B cell (primary cell): ENCODE data around the gene TTC39C. TPM values are rescaled to one million over a fixed set of nuclear protein-coding genes. Genes with fewer than 3 reads are reported as not detected.
"Not testable (repeated sequence)": the region's sequence is repeated elsewhere in the genome, so short reads cannot be mapped to it uniquely, and the experiment has no call there.

Experiments used
- ATAC-seq: fragments of 200-7000 bp; cut with Tn5 transposase; one replicate; pipeline ENCODE4 v1.10.0; 2021; ENCODE audit warnings: low read depth, mild to moderate bottlenecking, moderate number of reproducible peaks, moderate library complexity
- CTCF ChIA-PET: fragments of 350-600 bp; sonication (Branson Sonifier 250); formaldehyde crosslinking; loops from one replicate; lab custom pipeline; 2021; ENCODE audit warnings: antibody characterized with exemption, inconsistent platforms; lab: Charles Lee
- POLR2A ChIA-PET: fragments of 350-600 bp; sonication (Branson Sonifier 250); formaldehyde crosslinking; loops from one replicate; lab custom pipeline; 2021; ENCODE audit warnings: antibody characterized with exemption; lab: Charles Lee
- DNase-seq: peaks from one replicate; pipeline ENCODE4 v3.0.0; 2013
- H2AFZ ChIP-seq: 2 replicates; pipeline ENCODE4 v1.6.1; 2012; ENCODE audit warnings: mild to moderate bottlenecking, low read depth, low read length; ENCODE audit not compliant: insufficient read depth, poor library complexity, severe bottlenecking
- H3K27ac ChIP-seq, 2 donors: 1 replicate in 1 of 2; 2 replicates in 1 of 2; pipeline ENCODE4 v1.5.1; 2012 to 2013; ENCODE audit warnings: low read length in 2 of 2, mild to moderate bottlenecking in 2 of 2, moderate library complexity in 1 of 2
- H3K27me3 ChIP-seq, 4 experiments: fragments of 200-600 bp in 1 of 4; sonication (generic) in 1 of 4; replicated peaks in 1 of 4; 1 replicate in 2 of 4; 2 replicates in 2 of 4; pipeline versions ENCODE4 v1.6.1 to v1.7.0; 2013 to 2016; ENCODE audit warnings: low read length in 3 of 4, mild to moderate bottlenecking in 2 of 4, mixed read lengths in 1 of 4, moderate library complexity in 1 of 4; ENCODE audit not compliant: insufficient read depth in 4 of 4, control insufficient read depth in 3 of 4; ENCODE audit errors: control extremely low read depth in 1 of 4
- H3K36me3 ChIP-seq, 2 experiments: replicated peaks in 1 of 2; 1 replicate in 1 of 2; 2 replicates in 1 of 2; pipeline versions ENCODE4 v1.6.1 to v1.7.1; 2013; ENCODE audit warnings: low read length in 1 of 2; ENCODE audit not compliant: insufficient read depth in 2 of 2, control insufficient read depth in 1 of 2; ENCODE audit errors: control extremely low read depth in 1 of 2, extremely low read depth in 1 of 2
- H3K4me1 ChIP-seq, 2 donors: fragments of 200-600 bp in 1 of 2; sonication (generic) in 1 of 2; 1 replicate in 1 of 2; 2 replicates in 1 of 2; pipeline versions ENCODE4 v1.5.1 to v1.6.1; 2013 to 2017; ENCODE audit warnings: low read length in 2 of 2; ENCODE audit not compliant: control insufficient read depth in 2 of 2, insufficient read depth in 2 of 2
- H3K4me2 ChIP-seq: replicated peaks from 2 replicates; pipeline ENCODE3; 2012; ENCODE audit warnings: mild to moderate bottlenecking, low read depth, low read length; ENCODE audit not compliant: poor library complexity, severe bottlenecking
- H3K4me3 ChIP-seq, 5 experiments: fragments of 200-600 bp in 1 of 5; sonication (generic) in 1 of 5; 1 replicate in 3 of 5; 2 replicates in 2 of 5; pipeline versions ENCODE4 v1.5.1 to v1.7.0; 2011 to 2016; ENCODE audit warnings: low read length in 4 of 5, mild to moderate bottlenecking in 4 of 5, low read depth in 2 of 5, control low read depth in 1 of 5, moderate library complexity in 1 of 5; ENCODE audit not compliant: insufficient read depth in 1 of 5; ENCODE audit errors: control extremely low read depth in 1 of 5, extremely low read depth in 1 of 5
- H3K79me2 ChIP-seq: fragments of 200-600 bp; sonication (generic); one replicate; pipeline ENCODE4 v1.6.0; 2016; ENCODE audit warnings: low read length; ENCODE audit not compliant: control insufficient read depth, insufficient read depth
- H3K9ac ChIP-seq: fragments of 200-600 bp; sonication (generic); 2 replicates; pipeline ENCODE4 v1.6.1; 2017; ENCODE audit warnings: mild to moderate bottlenecking, low read length, moderate library complexity
- H3K9me3 ChIP-seq, 3 donors: one replicate each; pipeline versions ENCODE4 v1.6.1 to v1.7.1; 2013; ENCODE audit warnings: low read length in 2 of 3; ENCODE audit not compliant: control insufficient read depth in 2 of 3, insufficient read depth in 1 of 3; ENCODE audit errors: control extremely low read depth in 1 of 3
- H4K20me1 ChIP-seq: 2 replicates; pipeline ENCODE4 v1.6.0; 2012; ENCODE audit warnings: mild to moderate bottlenecking, low read length; ENCODE audit not compliant: insufficient read depth, control insufficient read depth, poor library complexity, severe bottlenecking
- H3K27ac Mint-ChIP-seq: one replicate; pipeline ENCODE4 v1.8.0; 2021; ENCODE audit warnings: mixed read lengths
- H3K27me3 Mint-ChIP-seq: one replicate; pipeline ENCODE4 v1.8.0; 2021; ENCODE audit warnings: mixed read lengths
- H3K4me1 Mint-ChIP-seq: one replicate; pipeline ENCODE4 v1.8.0; 2021; ENCODE audit warnings: mixed read lengths
- H3K4me3 Mint-ChIP-seq: one replicate; pipeline ENCODE4 v1.8.0; 2021; ENCODE audit warnings: mixed read lengths
- H3K9me3 Mint-ChIP-seq: one replicate; pipeline ENCODE4 v1.8.0; 2022; ENCODE audit warnings: mixed read lengths; ENCODE audit not compliant: insufficient read depth
- CTCF ChIP-seq: fragments of 200-600 bp; IDR thresholded peaks from one replicate; pipeline ENCODE4 v1.8.0; 2022; ENCODE audit warnings: antibody characterized with exemption, mild to moderate bottlenecking
- EZH2 ChIP-seq: IDR thresholded peaks from 2 replicates; pipeline ENCODE4 v1.6.1; 2012; ENCODE audit warnings: borderline replicate concordance, low read depth, mild to moderate bottlenecking, moderate library complexity, low read length; ENCODE audit not compliant: insufficient read depth, poor library complexity, severe bottlenecking
- WGBS: methylation state at CpG from one replicate; pipeline ENCODE4 v1.1.5; 2013; ENCODE audit warnings: missing lambda C conversion rate; ENCODE audit not compliant: insufficient coverage; 5-methylcytosine and 5-hydroxymethylcytosine counted together
- intact Hi-C: fragments of 100-400 bp; cut with micrococcal nuclease; formaldehyde crosslinking; loops from one replicate; pipeline ENCODE4 v1.10.0; 2022
- polyA plus RNA-seq: library from polyadenylated mRNA; depleted of rRNA; stranded (reverse); fragments of >200 nt; gene quantifications from 2 replicates; pipeline ENCODE4 v1.2.3, GENCODE V29; 2012
- total RNA-seq, 2 donors: library from RNA; stranded (reverse); fragments of 120-200 nt in 1 of 2; gene quantifications; 1 replicate in 1 of 2; 2 replicates in 1 of 2; pipeline versions ENCODE4 v1.2.3 to v1.2.4, GENCODE V29; 2013 to 2022

The TTC39C gene
- total and polyA plus RNA-seq, 2 donors (not counting 1 experiment from before 2014, with no cell fraction given), result 22.3 to 44.3 TPM

GRCh38 chr18:24057804-24058203 is 43.2 kb downstream of the TTC39C start:
- no peak overlapping the region for H3K27ac ChIP-seq
- H3K36me3 ChIP-seq, result no peaks in the 10 kb centered on the region
- H3K9ac ChIP-seq, result no peak overlapping the region
- no CpG with 5 or more reads among the region's 1 CpG for WGBS
- no peak overlapping the region for H3K4me3 ChIP-seq
- Mint-ChIP-seq H3K27ac (no peak overlapping the region), H3K4me1 (peaks cover 48% of the 10 kb centered on the region), H3K4me3 (no peak overlapping the region), H3K9me3 (no peaks in the 10 kb centered on the region), H3K27me3 (no peaks in the 10 kb centered on the region)
- POLR2A ChIA-PET, result no interaction called here
- TF ChIP-seq EZH2, result no peak
- TF ChIP-seq CTCF, result no peak
- H3K27me3 ChIP-seq, result no peaks in the 10 kb centered on the region
- DNase-seq (no peak), ATAC-seq (no peak)
- CTCF ChIA-PET, result no interaction called here
- H4K20me1 ChIP-seq, result peaks cover 31% of the 10 kb centered on the region
- no peak overlapping the region for H2AFZ ChIP-seq
- H3K79me2 ChIP-seq, result peaks cover 92% of the 10 kb centered on the region
- no peak overlapping the region for H3K4me2 ChIP-seq
- peaks cover 0 to 3% (median 0%) of the 10 kb centered on the region in 3 donors for H3K9me3 ChIP-seq
- H3K4me1 ChIP-seq, result peaks cover 15 to 22% of the 10 kb centered on the region in 2 donors
- intact Hi-C loops, result loop anchor here (5.0 kb wide), 1 partner anchor 41 kb away; no protein-coding TSS in a partner anchor

DNA sequence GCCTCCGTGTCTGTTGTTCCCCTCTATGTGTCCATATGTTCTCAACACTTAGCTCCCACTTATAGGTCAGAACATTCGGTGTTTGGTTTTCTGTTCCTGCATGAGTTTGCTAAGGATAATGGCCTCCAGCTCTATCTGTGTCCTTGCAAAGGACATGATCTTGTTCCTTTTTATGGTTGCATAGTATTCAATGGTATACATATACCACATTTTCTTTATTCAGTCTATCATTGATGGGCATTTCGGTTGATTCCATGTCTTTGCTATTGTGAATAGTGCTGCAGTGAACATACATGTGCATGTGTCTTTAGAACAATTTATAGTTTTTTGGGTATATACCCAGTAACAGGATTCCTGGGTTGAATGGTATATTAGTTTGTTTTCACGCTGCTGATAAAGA is 44.8 kb downstream of the TTC39C start:
- H3K27me3 Mint-ChIP-seq, POLR2A ChIA-PET, H3K9me3 ChIP-seq: not testable (repeated sequence)

More for the DNA sequence above, 44.8 kb downstream of the TTC39C start:
- not testable (repeated sequence) for H3K4me3 Mint-ChIP-seq, H3K4me3 ChIP-seq, H3K27ac ChIP-seq, ATAC-seq, H3K9me3 Mint-ChIP-seq, H3K27me3 ChIP-seq, H3K36me3 ChIP-seq, H2AFZ ChIP-seq, DNase-seq, H3K4me2 ChIP-seq, H3K9ac ChIP-seq, H3K27ac Mint-ChIP-seq
- H3K79me2 ChIP-seq, result peaks cover 91% of the 10 kb centered on the region
- CTCF ChIA-PET, result interaction anchor here (1.1 kb wide), 1 partner anchor 16 kb away, joined by 3 read pairs; no protein-coding TSS in a partner anchor
- H3K4me1 ChIP-seq, result peaks cover 15 to 19% of the 10 kb centered on the region in 2 donors
- H3K4me1 Mint-ChIP-seq, result peaks cover 36% of the 10 kb centered on the region
- WGBS, result 100% methylated on average over 1 of the region's 4 CpGs
- intact Hi-C loops, result loop anchor here (5.0 kb wide), 1 partner anchor 42 kb away; no protein-coding TSS in a partner anchor
- peaks cover 38% of the 10 kb centered on the region for H4K20me1 ChIP-seq
